Chondrocyte (in vitro differentiated cells): ENCODE measurements around the gene MRPL43. TPM values are rescaled to one million over a fixed set of nuclear protein-coding genes. Genes with fewer than 3 reads are reported as not detected.

ENCODE experiments used
- DNase-seq: peaks from one replicate; pipeline ENCODE4 v3.0.0; 2021; ENCODE audit warnings: mixed read lengths, low spot score
- H3K27ac Mint-ChIP-seq: one replicate; pipeline ENCODE4 v1.8.0; 2021; ENCODE audit warnings: mild to moderate bottlenecking, moderate library complexity, mixed read lengths; ENCODE audit not compliant: unreplicated experiment
- H3K27me3 Mint-ChIP-seq: 2 replicates; pipeline ENCODE4 v1.8.0; 2021; ENCODE audit warnings: low read depth, mixed read lengths
- H3K36me3 Mint-ChIP-seq: 2 replicates; pipeline ENCODE4 v1.8.0; 2021; ENCODE audit warnings: low read depth, mixed read lengths
- H3K4me1 Mint-ChIP-seq: 2 replicates; pipeline ENCODE4 v1.8.0; 2021; ENCODE audit warnings: low read depth, mild to moderate bottlenecking, mixed read lengths
- H3K4me3 Mint-ChIP-seq: one replicate; pipeline ENCODE4 v1.8.0; 2021; ENCODE audit warnings: mild to moderate bottlenecking, moderate library complexity, mixed read lengths; ENCODE audit not compliant: unreplicated experiment
- H3K9me3 Mint-ChIP-seq: 2 replicates; pipeline ENCODE4 v1.8.0; 2021; ENCODE audit warnings: low read depth, mixed read lengths
- total RNA-seq: library from RNA; stranded (reverse); gene quantifications from 3 replicates; pipeline ENCODE4 v1.2.1, GENCODE V29; 2021
- TF ChIP-seq, protein P1 (sequence below): fragments of 200-600 bp; sonication (generic); IDR thresholded peaks from 2 replicates; pipeline ENCODE4 v1.5.0; 2021; ENCODE audit warnings: antibody characterized with exemption, mild to moderate bottlenecking, moderate library complexity

The MRPL43 gene
- total RNA-seq, 1 donor from 2014 or later: 54.0 TPM

DNA sequence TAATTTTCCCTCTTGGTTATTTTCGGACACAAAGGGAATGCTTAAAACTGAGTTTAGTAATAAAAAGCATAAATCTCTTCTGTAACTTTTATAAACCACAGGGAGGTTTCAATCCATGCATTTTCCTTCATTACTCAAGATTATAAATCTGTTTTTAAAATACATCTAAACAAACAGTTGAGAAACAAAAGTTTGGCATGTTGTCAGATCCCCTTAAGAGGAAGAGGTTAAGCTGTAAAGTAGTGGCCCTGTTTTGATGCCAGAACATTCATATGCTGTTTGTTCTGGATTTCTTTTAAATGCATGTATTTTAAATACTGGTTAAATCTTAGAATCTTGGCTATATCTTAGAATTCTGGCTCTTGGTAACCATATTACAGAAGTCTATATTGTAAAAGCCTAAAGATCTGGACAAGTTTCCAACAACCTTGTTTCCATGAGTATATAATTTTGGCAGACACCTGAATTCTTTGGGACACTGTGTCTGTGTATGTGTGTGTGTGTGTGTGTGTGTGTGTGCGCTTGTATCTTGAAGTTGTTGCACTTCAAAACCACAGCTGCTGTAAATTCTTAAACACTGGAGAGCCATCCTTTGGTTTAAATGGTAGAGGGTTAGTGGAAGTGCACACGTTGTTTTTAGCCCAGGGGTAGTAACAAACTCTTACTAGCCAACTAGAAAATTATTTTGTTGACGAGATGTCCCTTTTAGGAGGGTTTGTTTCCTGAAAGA is 24.8 kb downstream of the MRPL43 start:
- peaks cover 5% of the 10 kb centered on the region for H3K4me1 Mint-ChIP-seq
- DNase-seq: no peak
- H3K27me3 Mint-ChIP-seq: no peaks in the 10 kb centered on the region
- no peak overlapping the region for H3K4me3 Mint-ChIP-seq
- TF ChIP-seq, protein P1, sequence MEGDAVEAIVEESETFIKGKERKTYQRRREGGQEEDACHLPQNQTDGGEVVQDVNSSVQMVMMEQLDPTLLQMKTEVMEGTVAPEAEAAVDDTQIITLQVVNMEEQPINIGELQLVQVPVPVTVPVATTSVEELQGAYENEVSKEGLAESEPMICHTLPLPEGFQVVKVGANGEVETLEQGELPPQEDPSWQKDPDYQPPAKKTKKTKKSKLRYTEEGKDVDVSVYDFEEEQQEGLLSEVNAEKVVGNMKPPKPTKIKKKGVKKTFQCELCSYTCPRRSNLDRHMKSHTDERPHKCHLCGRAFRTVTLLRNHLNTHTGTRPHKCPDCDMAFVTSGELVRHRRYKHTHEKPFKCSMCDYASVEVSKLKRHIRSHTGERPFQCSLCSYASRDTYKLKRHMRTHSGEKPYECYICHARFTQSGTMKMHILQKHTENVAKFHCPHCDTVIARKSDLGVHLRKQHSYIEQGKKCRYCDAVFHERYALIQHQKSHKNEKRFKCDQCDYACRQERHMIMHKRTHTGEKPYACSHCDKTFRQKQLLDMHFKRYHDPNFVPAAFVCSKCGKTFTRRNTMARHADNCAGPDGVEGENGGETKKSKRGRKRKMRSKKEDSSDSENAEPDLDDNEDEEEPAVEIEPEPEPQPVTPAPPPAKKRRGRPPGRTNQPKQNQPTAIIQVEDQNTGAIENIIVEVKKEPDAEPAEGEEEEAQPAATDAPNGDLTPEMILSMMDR: no peak
- no peaks in the 10 kb centered on the region for H3K9me3 Mint-ChIP-seq
- peaks cover 25% of the 10 kb centered on the region for H3K36me3 Mint-ChIP-seq
- no peak overlapping the region for H3K27ac Mint-ChIP-seq

DNA sequence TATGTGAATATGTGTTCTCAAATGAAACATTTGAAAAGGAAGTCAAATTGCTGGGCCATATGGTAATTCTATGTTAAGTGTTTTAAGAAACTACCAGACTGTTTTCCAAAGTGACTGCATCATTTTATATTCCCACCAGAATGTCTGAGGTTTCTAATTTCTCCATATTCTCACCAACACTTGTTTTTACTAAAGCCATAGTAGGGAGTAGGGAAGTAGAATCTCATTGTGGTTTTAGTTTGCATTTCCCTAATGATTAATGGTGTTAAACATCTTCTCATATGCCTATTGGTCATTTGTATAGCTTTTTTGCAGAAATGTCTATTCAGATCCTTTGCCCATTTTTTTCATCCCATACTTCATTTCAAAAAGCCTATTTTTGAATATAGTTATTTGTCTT is 27.0 kb downstream of the MRPL43 start:
- H3K4me3 Mint-ChIP-seq: no peak overlapping the region
- no peak for DNase-seq
- H3K36me3 Mint-ChIP-seq: peaks cover 29% of the 10 kb centered on the region
- no peaks in the 10 kb centered on the region for H3K9me3 Mint-ChIP-seq
- H3K4me1 Mint-ChIP-seq: peaks cover 5% of the 10 kb centered on the region
- TF ChIP-seq, protein P1: no peak
- no peaks in the 10 kb centered on the region for H3K27me3 Mint-ChIP-seq
- no peak overlapping the region for H3K27ac Mint-ChIP-seq

DNA sequence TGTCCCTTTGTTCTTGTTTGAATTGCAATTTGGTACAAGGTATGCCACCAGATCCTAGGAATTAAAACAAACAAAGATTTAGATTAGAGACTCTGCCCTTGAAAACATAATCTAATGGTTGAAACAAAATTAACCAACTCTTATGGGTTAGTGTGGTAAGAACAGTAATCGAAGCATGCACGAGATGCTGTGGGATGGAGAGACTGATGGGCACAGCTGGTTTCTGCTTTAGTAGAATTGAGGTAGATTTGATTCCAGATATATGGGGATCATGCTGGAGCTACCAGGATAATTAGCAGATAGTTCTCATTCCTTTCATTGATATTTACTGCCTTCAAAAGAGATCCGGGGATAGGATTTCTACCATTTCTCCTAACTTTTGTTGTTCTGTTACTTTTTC is 38.4 kb downstream of the MRPL43 start:
- Mint-ChIP-seq H3K36me3 (peaks cover 20% of the 10 kb centered on the region), H3K9me3 (no peaks in the 10 kb centered on the region), H3K4me1 (no peaks in the 10 kb centered on the region), H3K27me3 (no peaks in the 10 kb centered on the region), H3K4me3 (no peak overlapping the region), H3K27ac (peak overlapping the region; percentile 6)
- no peak for DNase-seq
- TF ChIP-seq, protein P1: no peak

DNA sequence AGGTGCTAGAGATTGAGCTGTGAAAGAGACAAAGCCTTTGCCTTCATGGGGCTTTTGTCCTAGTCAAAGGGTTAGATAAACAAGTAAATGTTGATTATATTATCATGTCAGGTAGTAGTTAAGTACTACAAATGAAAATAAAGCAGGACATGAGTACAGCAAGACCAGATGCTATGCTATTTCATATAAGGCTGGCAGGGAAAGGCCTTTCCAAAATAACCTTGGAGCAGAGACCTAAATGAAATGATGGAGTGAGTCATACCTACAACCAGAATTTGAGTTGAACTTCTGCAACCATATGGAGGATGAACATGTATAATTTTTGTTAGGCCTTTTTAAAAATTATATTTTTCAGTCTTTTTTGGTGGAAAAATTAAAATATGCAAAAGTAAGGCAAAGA is 41.5 kb downstream of the MRPL43 start:
- H3K4me1 Mint-ChIP-seq: peaks cover 4% of the 10 kb centered on the region
- TF ChIP-seq, protein P1: no peak
- H3K27ac Mint-ChIP-seq: no peak overlapping the region
- DNase-seq: no peak
- no peaks in the 10 kb centered on the region for H3K9me3 Mint-ChIP-seq
- H3K36me3 Mint-ChIP-seq: peaks cover 30% of the 10 kb centered on the region
- H3K4me3 Mint-ChIP-seq: no peak overlapping the region
- no peaks in the 10 kb centered on the region for H3K27me3 Mint-ChIP-seq

DNA sequence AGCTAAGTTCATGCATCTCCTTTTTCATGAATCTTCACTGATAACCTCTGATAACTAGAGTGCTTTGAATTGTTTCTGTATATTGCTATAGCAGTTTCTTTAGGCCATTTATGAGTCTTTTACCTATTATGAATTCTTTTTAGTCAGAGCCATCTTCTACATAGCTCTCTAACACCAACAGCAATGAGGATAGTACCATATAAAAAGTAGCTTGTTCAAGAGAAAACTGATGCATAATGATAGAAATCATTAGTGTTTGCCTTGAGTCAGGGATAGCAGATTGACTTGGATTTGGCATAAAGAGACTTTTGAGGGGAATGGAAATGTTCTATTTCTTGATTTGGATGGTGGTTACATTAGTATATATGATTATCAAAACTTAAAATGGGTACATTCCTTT is 43.8 kb downstream of the MRPL43 start:
- peaks cover 19% of the 10 kb centered on the region for H3K4me1 Mint-ChIP-seq
- no peak for DNase-seq
- TF ChIP-seq, protein P1: no peak
- peaks cover 32% of the 10 kb centered on the region for H3K36me3 Mint-ChIP-seq
- H3K4me3 Mint-ChIP-seq: no peak overlapping the region
- H3K27ac Mint-ChIP-seq: no peak overlapping the region
- no peaks in the 10 kb centered on the region for H3K27me3 Mint-ChIP-seq
- H3K9me3 Mint-ChIP-seq: no peaks in the 10 kb centered on the region
